ENCODE results near the gene ERVH48-1.

GRCh38 chr21:42970946-42971653 lies 45.7 kb upstream of the ERVH48-1 start:
- TF ChIP-seq CTCF (IDR thresholded peaks at IDR 0.05; ENCODE audit: borderline replicate concordance, extremely low read depth, low read length, poor library complexity, severe bottlenecking) (no peak), EZH2 (IDR thresholded peaks at IDR 0.05; ENCODE audit: borderline replicate concordance, low read depth, low read length, severe bottlenecking) (no peak)

Data from DND-41 (cell line).